GM23338 (cell line): ENCODE results near the gene ANKRD65. TPM values are rescaled to one million over a fixed set of nuclear protein-coding genes. Genes with fewer than 3 reads are reported as not detected.
"Not testable (repeated sequence)": the region's sequence is repeated elsewhere in the genome, so short reads cannot be mapped to it uniquely, and the experiment has no call there.

Experiments used
- ATAC-seq: fragments of 200-7000 bp; cut with Tn5 transposase; 3 replicates; pipeline ENCODE4 v1.9.1; 2020
- DNase-seq: peaks from one replicate; pipeline ENCODE4 v3.0.0-alpha.2; 2015; ENCODE audit warnings: low spot score
- H2AFZ ChIP-seq: fragments of 200-600 bp; sonication (generic); 2 replicates; pipeline ENCODE4 v1.8.0; 2016; ENCODE audit warnings: antibody characterized with exemption, mild to moderate bottlenecking, moderate library complexity
- H3F3A ChIP-seq: fragments of 200-600 bp; sonication (generic); replicated peaks from 2 replicates; pipeline ENCODE4 v1.8.0; 2017; ENCODE audit warnings: antibody characterized with exemption, mixed run types, low read depth
- H3K27ac ChIP-seq: fragments of 200-600 bp; sonication (generic); 2 replicates; pipeline ENCODE4 v1.6.1; 2016; ENCODE audit warnings: low read depth
- H3K27me3 ChIP-seq: fragments of 200-600 bp; sonication (generic); 2 replicates; pipeline ENCODE4 v1.8.0; 2016; ENCODE audit warnings: mild to moderate bottlenecking, mixed run types, moderate library complexity; ENCODE audit not compliant: insufficient read depth
- H3K36me3 ChIP-seq: fragments of 200-600 bp; sonication (generic); 2 replicates; pipeline ENCODE4 v1.8.0; 2016; ENCODE audit warnings: mild to moderate bottlenecking; ENCODE audit not compliant: insufficient read depth
- H3K4me1 ChIP-seq: fragments of 200-600 bp; sonication (generic); 2 replicates; pipeline ENCODE4 v1.8.0; 2016; ENCODE audit warnings: mild to moderate bottlenecking, moderate library complexity; ENCODE audit not compliant: insufficient read depth
- H3K4me2 ChIP-seq: fragments of 200-600 bp; sonication (generic); 2 replicates; pipeline ENCODE4 v1.7.1; 2017; ENCODE audit warnings: mixed run types
- H3K4me3 ChIP-seq: fragments of 200-600 bp; sonication (generic); 2 replicates; pipeline ENCODE4 v1.6.1; 2016; ENCODE audit warnings: mixed run types
- H3K79me2 ChIP-seq: fragments of 200-600 bp; sonication (generic); replicated peaks from 2 replicates; pipeline ENCODE4 v1.8.0; 2017; ENCODE audit warnings: mild to moderate bottlenecking; ENCODE audit not compliant: insufficient read depth
- H3K9me2 ChIP-seq: fragments of 200-600 bp; sonication (generic); 2 replicates; pipeline ENCODE4 v1.8.0; 2017; ENCODE audit not compliant: insufficient read depth
- H4K20me1 ChIP-seq: fragments of 200-600 bp; sonication (generic); replicated peaks from 2 replicates; pipeline ENCODE4 v1.8.0; 2017; ENCODE audit warnings: mild to moderate bottlenecking; ENCODE audit not compliant: insufficient read depth
- H3K27ac Mint-ChIP-seq: 2 replicates; pipeline ENCODE4 v1.8.0; 2020; ENCODE audit warnings: inconsistent platforms, mild to moderate bottlenecking, moderate library complexity, mixed read lengths
- H3K27me3 Mint-ChIP-seq: 3 replicates; pipeline ENCODE4 v1.8.0; 2022; ENCODE audit warnings: low read depth, mild to moderate bottlenecking, moderate library complexity, mixed read lengths, inconsistent platforms; ENCODE audit not compliant: insufficient read depth, poor library complexity
- H3K36me3 Mint-ChIP-seq: 3 replicates; pipeline ENCODE4 v1.8.0; 2021; ENCODE audit warnings: low read depth, mild to moderate bottlenecking, inconsistent platforms, moderate library complexity, mixed read lengths
- H3K4me1 Mint-ChIP-seq: 3 replicates; pipeline ENCODE4 v1.8.0; 2020; ENCODE audit warnings: mild to moderate bottlenecking, inconsistent platforms, mixed read lengths
- H3K4me3 Mint-ChIP-seq: 3 replicates; pipeline ENCODE4 v1.8.0; 2021; ENCODE audit warnings: moderate library complexity, mild to moderate bottlenecking, inconsistent platforms, mixed read lengths
- H3K9me3 Mint-ChIP-seq: 3 replicates; pipeline ENCODE4 v1.8.0; 2020; ENCODE audit warnings: moderate library complexity, mild to moderate bottlenecking, inconsistent platforms, mixed read lengths
- CREB1 ChIP-seq: fragments of 250-450 bp; sonication (Bioruptor Pico); IDR thresholded peaks from 2 replicates; pipeline ENCODE4 v1.5.0; 2020; ENCODE audit warnings: low read depth, mild to moderate bottlenecking, moderate library complexity
- EZH2phosphoT487 ChIP-seq: fragments of 200-600 bp; sonication (generic); IDR thresholded peaks from one replicate; pipeline ENCODE4 v1.8.1; 2018; ENCODE audit warnings: antibody characterized with exemption; ENCODE audit not compliant: unreplicated experiment
- JUNB ChIP-seq: IDR thresholded peaks from one replicate; pipeline ENCODE4 v1.6.1; 2016; ENCODE audit warnings: antibody characterized with exemption; ENCODE audit not compliant: unreplicated experiment
- NANOG ChIP-seq: IDR thresholded peaks from 2 replicates; pipeline ENCODE4 v1.6.1; 2016; ENCODE audit warnings: antibody characterized with exemption, borderline replicate concordance
- POLR2AphosphoS5 ChIP-seq: IDR thresholded peaks from 2 replicates; pipeline ENCODE4 v1.6.1; 2016; ENCODE audit warnings: antibody characterized with exemption, low read depth
- ZNF114 ChIP-seq: fragments of 250-450 bp; sonication (Bioruptor Pico); IDR thresholded peaks from 2 replicates; pipeline ENCODE4 v1.5.0; 2020; ENCODE audit warnings: mild to moderate bottlenecking, moderate library complexity
- ZNF331 ChIP-seq: fragments of 250-450 bp; sonication (Bioruptor Pico); IDR thresholded peaks from 2 replicates; pipeline ENCODE4 v1.5.0; 2020; ENCODE audit warnings: low read depth, mild to moderate bottlenecking, moderate library complexity
- polyA plus RNA-seq: library from polyadenylated mRNA; unstranded; fragments of >200 nt; fragmentation: Nextera tagmentation; extraction: Ambion mirVana; gene quantifications from 2 replicates; pipeline ENCODE4 v1.2.1, GENCODE V29; 2016
- total RNA-seq: library from RNA; depleted of rRNA; stranded (reverse); fragments of >200 nt; shearing (Covaris generic); gene quantifications from 2 replicates; pipeline ENCODE4 v1.2.3, GENCODE V29; 2014
- TF ChIP-seq, protein P1 (sequence below): IDR thresholded peaks from one replicate; pipeline ENCODE4 v1.6.1; 2018; ENCODE audit warnings: antibody characterized with exemption; ENCODE audit not compliant: unreplicated experiment
- TF ChIP-seq, protein P2 (sequence below): IDR thresholded peaks from 2 replicates; pipeline ENCODE4 v1.6.1; 2016; ENCODE audit warnings: antibody characterized with exemption
- TF ChIP-seq, protein P3 (sequence below), 2 experiments: fragments of 200-600 bp in 1 of 2; sonication (generic) in 1 of 2; conservative IDR thresholded peaks; 2 replicates each; pipeline versions ENCODE4 v1.5.1 to v1.6.1; 2016 to 2017; ENCODE audit warnings: antibody characterized with exemption in 2 of 2, low read depth in 2 of 2, mild to moderate bottlenecking in 2 of 2, moderate library complexity in 1 of 2

Gene ANKRD65
- total and polyA plus RNA-seq, 2 experiments from 2014 or later: 1.6 to 1.7 TPM

DNA sequence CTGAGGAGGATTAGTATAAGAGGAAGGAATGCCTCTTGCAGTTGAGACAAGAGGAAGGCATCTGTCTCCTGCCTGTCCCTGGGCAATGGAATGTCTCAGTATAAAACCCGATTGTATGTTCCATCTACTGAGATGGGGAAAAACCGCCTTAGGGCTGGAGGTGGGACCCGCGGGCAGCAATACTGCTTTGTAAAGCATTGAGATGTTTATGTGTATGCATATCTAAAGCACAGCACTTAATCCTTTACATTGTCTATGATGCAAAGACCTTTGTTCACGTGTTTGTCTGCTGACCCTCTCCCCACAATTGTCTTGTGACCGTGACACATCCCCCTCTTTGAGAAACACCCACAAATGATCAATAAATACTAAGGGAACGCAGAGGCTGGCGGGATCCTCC, 10.8 kb downstream of the ANKRD65 start:
- peaks cover 14% of the 10 kb centered on the region for H3K9me3 Mint-ChIP-seq
- H3K27me3 Mint-ChIP-seq: peaks cover 18% of the 10 kb centered on the region
- peak overlapping the region; percentile 98 for H3K27ac Mint-ChIP-seq
- Histone ChIP-seq H3K4me2 (peak overlapping the region; percentile 63), H3K4me3 (peak overlapping the region; percentile 29), H3F3A (peaks cover 34% of the 10 kb centered on the region), H3K79me2 (peaks cover 42% of the 10 kb centered on the region), H3K4me1 (peaks cover 39% of the 10 kb centered on the region), H3K27ac (peak overlapping the region; percentile 100)
- peaks cover 47% of the 10 kb centered on the region for H3K36me3 Mint-ChIP-seq
- not testable (repeated sequence) for ATAC-seq, DNase-seq, H4K20me1 ChIP-seq, H2AFZ ChIP-seq, H3K27me3 ChIP-seq, H3K36me3 ChIP-seq, H3K9me2 ChIP-seq
- H3K4me1 Mint-ChIP-seq: peaks cover 33% of the 10 kb centered on the region
- peak overlapping the region; percentile 93 for H3K4me3 Mint-ChIP-seq
- TF ChIP-seq CREB1 (CRISPR knock-in tag): peak; percentile 67
- TF ChIP-seq NANOG: peak; percentile 48; the same call in 1 of the 2 replicates
- TF ChIP-seq POLR2AphosphoS5: peak; percentile 4; the same call in 1 of the 2 replicates

DNA sequence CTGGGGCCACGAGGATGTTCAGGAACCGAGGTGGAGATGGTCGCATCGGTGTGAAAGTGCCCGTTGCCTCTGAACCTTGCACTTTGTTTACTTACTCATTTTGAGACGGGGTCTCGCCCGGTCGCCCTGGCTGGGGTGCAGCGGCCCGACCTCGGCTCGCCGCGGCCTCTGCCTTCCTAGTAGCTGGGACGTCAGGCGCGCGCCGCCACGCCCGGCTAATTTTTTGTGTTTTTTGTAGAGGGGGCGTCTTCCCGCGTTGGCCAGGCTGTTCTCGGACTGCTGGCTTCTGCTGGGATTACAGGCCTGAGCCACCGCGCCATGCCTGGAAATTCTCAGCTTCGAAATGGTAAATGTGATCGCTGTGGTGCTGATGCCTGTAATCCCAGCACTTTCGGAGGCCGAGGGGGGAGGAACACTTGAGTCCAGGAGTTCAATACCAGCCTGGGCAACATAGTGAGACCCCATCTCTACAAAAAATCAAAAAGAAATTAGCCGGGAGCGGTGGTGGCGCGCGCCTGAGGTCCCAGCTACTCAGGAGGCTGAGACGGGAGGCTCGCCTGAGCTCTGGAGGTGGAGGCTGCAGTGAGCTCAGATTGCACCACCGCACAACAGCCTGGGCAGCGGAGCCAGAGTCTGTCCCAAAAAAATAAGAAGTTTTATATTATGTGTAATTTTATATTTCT, 13.3 kb downstream of the ANKRD65 start:
- Histone ChIP-seq H3K4me1 (peaks cover 39% of the 10 kb centered on the region), H3F3A (peaks cover 53% of the 10 kb centered on the region), H3K36me3 (peaks cover 31% of the 10 kb centered on the region), H3K4me2 (peak overlapping the region; percentile 75), H2AFZ (no peak overlapping the region), H3K27ac (peak overlapping the region; percentile 100), H3K9me2 (no peaks in the 10 kb centered on the region), H3K4me3 (peak overlapping the region; percentile 98), H4K20me1 (peaks cover 9% of the 10 kb centered on the region; the same call in 1 of the 2 replicates), H3K27me3 (no peaks in the 10 kb centered on the region), H3K79me2 (peaks cover 48% of the 10 kb centered on the region)
- Mint-ChIP-seq H3K27me3 (peaks cover 23% of the 10 kb centered on the region), H3K4me1 (peaks cover 36% of the 10 kb centered on the region), H3K4me3 (peak overlapping the region; percentile 93), H3K27ac (peak overlapping the region; percentile 91), H3K36me3 (peaks cover 71% of the 10 kb centered on the region), H3K9me3 (peaks cover 14% of the 10 kb centered on the region)
- DNase-seq (peak; percentile 41), ATAC-seq (no peak; the same call in 2 of the 3 replicates)
- TF ChIP-seq, protein P1, sequence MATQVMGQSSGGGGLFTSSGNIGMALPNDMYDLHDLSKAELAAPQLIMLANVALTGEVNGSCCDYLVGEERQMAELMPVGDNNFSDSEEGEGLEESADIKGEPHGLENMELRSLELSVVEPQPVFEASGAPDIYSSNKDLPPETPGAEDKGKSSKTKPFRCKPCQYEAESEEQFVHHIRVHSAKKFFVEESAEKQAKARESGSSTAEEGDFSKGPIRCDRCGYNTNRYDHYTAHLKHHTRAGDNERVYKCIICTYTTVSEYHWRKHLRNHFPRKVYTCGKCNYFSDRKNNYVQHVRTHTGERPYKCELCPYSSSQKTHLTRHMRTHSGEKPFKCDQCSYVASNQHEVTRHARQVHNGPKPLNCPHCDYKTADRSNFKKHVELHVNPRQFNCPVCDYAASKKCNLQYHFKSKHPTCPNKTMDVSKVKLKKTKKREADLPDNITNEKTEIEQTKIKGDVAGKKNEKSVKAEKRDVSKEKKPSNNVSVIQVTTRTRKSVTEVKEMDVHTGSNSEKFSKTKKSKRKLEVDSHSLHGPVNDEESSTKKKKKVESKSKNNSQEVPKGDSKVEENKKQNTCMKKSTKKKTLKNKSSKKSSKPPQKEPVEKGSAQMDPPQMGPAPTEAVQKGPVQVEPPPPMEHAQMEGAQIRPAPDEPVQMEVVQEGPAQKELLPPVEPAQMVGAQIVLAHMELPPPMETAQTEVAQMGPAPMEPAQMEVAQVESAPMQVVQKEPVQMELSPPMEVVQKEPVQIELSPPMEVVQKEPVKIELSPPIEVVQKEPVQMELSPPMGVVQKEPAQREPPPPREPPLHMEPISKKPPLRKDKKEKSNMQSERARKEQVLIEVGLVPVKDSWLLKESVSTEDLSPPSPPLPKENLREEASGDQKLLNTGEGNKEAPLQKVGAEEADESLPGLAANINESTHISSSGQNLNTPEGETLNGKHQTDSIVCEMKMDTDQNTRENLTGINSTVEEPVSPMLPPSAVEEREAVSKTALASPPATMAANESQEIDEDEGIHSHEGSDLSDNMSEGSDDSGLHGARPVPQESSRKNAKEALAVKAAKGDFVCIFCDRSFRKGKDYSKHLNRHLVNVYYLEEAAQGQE: no peak
- TF ChIP-seq ZNF331: no peak
- TF ChIP-seq ZNF114 (CRISPR knock-in tag): no peak
- TF ChIP-seq, protein P2, sequence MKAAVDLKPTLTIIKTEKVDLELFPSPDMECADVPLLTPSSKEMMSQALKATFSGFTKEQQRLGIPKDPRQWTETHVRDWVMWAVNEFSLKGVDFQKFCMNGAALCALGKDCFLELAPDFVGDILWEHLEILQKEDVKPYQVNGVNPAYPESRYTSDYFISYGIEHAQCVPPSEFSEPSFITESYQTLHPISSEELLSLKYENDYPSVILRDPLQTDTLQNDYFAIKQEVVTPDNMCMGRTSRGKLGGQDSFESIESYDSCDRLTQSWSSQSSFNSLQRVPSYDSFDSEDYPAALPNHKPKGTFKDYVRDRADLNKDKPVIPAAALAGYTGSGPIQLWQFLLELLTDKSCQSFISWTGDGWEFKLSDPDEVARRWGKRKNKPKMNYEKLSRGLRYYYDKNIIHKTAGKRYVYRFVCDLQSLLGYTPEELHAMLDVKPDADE: no peak
- no peak for TF ChIP-seq POLR2AphosphoS5
- TF ChIP-seq, protein P3, sequence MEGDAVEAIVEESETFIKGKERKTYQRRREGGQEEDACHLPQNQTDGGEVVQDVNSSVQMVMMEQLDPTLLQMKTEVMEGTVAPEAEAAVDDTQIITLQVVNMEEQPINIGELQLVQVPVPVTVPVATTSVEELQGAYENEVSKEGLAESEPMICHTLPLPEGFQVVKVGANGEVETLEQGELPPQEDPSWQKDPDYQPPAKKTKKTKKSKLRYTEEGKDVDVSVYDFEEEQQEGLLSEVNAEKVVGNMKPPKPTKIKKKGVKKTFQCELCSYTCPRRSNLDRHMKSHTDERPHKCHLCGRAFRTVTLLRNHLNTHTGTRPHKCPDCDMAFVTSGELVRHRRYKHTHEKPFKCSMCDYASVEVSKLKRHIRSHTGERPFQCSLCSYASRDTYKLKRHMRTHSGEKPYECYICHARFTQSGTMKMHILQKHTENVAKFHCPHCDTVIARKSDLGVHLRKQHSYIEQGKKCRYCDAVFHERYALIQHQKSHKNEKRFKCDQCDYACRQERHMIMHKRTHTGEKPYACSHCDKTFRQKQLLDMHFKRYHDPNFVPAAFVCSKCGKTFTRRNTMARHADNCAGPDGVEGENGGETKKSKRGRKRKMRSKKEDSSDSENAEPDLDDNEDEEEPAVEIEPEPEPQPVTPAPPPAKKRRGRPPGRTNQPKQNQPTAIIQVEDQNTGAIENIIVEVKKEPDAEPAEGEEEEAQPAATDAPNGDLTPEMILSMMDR (conservative IDR thresholded peaks at IDR 0.05; ENCODE audit: low read depth in 2 of 2): no peak
- no peak for TF ChIP-seq NANOG
- TF ChIP-seq EZH2phosphoT487: no peak
- TF ChIP-seq JUNB: no peak
